K562 (cell line): ENCODE results near the gene SLC25A18. TPM values are rescaled to one million over a fixed set of nuclear protein-coding genes. Genes with fewer than 3 reads are reported as not detected.
A peak's percentile ranks its signal among the peaks of the same experiment; 100 is the strongest.

Source experiments
- ARID1B ChIP-seq: fragments of 450-650 bp; IDR thresholded peaks from 2 replicates; pipeline ENCODE4 v1.6.1; 2016; ENCODE audit warnings: antibody characterized with exemption, mild to moderate bottlenecking, inconsistent platforms
- CBFA2T3 ChIP-seq: fragments of 450-650 bp; IDR thresholded peaks from 2 replicates; pipeline ENCODE4 v1.6.1; 2017
- EWSR1 ChIP-seq: fragments of 450-650 bp; IDR thresholded peaks from 2 replicates; pipeline ENCODE4 v1.6.1; 2018; ENCODE audit warnings: borderline replicate concordance, mild to moderate bottlenecking, low read depth, moderate library complexity; ENCODE audit not compliant: partially characterized antibody
- FIP1L1 ChIP-seq: fragments of 200-400 bp; formaldehyde crosslinking; IDR thresholded peaks from 2 replicates; pipeline ENCODE4 v1.6.1; 2018; ENCODE audit warnings: mild to moderate bottlenecking, low read depth, low read length; ENCODE audit not compliant: poor library complexity, severe bottlenecking
- HNRNPLL ChIP-seq: fragments of 200-400 bp; formaldehyde crosslinking; IDR thresholded peaks from 2 replicates; pipeline ENCODE4 v1.6.1; 2017; ENCODE audit warnings: low read length, low read depth, mild to moderate bottlenecking; ENCODE audit not compliant: poor library complexity, severe bottlenecking
- MAX ChIP-seq: sonication (generic); formaldehyde crosslinking; IDR thresholded peaks from 2 replicates; pipeline ENCODE4 v1.9.0; 2022; ENCODE audit warnings: mild to moderate bottlenecking, missing genetic modification reagents
- MGA ChIP-seq: fragments of 450-650 bp; IDR thresholded peaks from 2 replicates; pipeline ENCODE4 v1.6.1; 2016; ENCODE audit warnings: mild to moderate bottlenecking, moderate library complexity
- MTA3 ChIP-seq: fragments of 450-650 bp; formaldehyde crosslinking; IDR thresholded peaks from 2 replicates; pipeline ENCODE4 v1.6.1; 2017; ENCODE audit warnings: mild to moderate bottlenecking, borderline replicate concordance
- MXI1 ChIP-seq: IDR thresholded peaks from 2 replicates; pipeline ENCODE4 v1.6.1; 2011; ENCODE audit warnings: low read depth, mild to moderate bottlenecking, improper control_type of control experiment, low read length
- NR4A1 ChIP-seq, 2 experiments: fragments of 250-450 bp in 1 of 2; fragments of 450-650 bp in 1 of 2; sonication (Bioruptor Pico) in 1 of 2; IDR thresholded peaks; 2 replicates each; pipeline versions ENCODE4 v1.4.0 to v1.6.1; 2016 to 2020; ENCODE audit warnings: mild to moderate bottlenecking in 2 of 2, missing compliant biosample characterization in 1 of 2, missing genetic modification characterization in 1 of 2, moderate library complexity in 1 of 2
- SAFB ChIP-seq: fragments of 200-400 bp; formaldehyde crosslinking; IDR thresholded peaks from 2 replicates; pipeline ENCODE4 v1.6.1; 2017; ENCODE audit warnings: low read depth, low read length, borderline replicate concordance
- ZBTB1 ChIP-seq: sonication (generic); formaldehyde crosslinking; IDR thresholded peaks from 2 replicates; pipeline ENCODE4 v1.8.1; 2023; ENCODE audit warnings: missing genetic modification reagents, low read depth, mild to moderate bottlenecking, borderline replicate concordance
- ZC3H8 ChIP-seq: fragments of 450-650 bp; IDR thresholded peaks from 2 replicates; pipeline ENCODE4 v1.6.1; 2017
- ZNF224 ChIP-seq: sonication (generic); formaldehyde crosslinking; IDR thresholded peaks from 2 replicates; pipeline ENCODE4 v1.8.0; 2022; ENCODE audit warnings: mild to moderate bottlenecking, missing genetic modification reagents
- ZNF239 ChIP-seq: fragments of 250-450 bp; sonication (Bioruptor Pico); IDR thresholded peaks from 2 replicates; pipeline ENCODE4 v1.4.0; 2020; ENCODE audit warnings: mild to moderate bottlenecking
- ZNF324 ChIP-seq: fragments of 250-450 bp; sonication (Bioruptor Pico); IDR thresholded peaks from 2 replicates; pipeline ENCODE4 v1.4.0; 2020; ENCODE audit warnings: mild to moderate bottlenecking
- polyA plus RNA-seq, 8 experiments: library from polyadenylated mRNA; depleted of rRNA in 4 of 8; stranded (reverse) in 5 of 8; unstranded in 3 of 8; fragments of >200 nt; fragmentation: Nextera tagmentation in 2 of 8; fragmentation: Illumina TruSeq in 1 of 8; extraction: Ambion mirVana in 2 of 8; extraction: Trizol in 1 of 8; gene quantifications; 2 replicates each; pipeline versions ENCODE4 v1.2.1 to v1.2.3, GENCODE V29; 2011 to 2014; ENCODE audit warnings: inconsistent platforms in 1 of 8, missing spikeins in 1 of 8
- total RNA-seq, 7 experiments: library from RNA; depleted of rRNA in 6 of 7; stranded (reverse); fragments of >200 nt in 6 of 7; fragmentation: Illumina TruSeq in 2 of 7; extraction: Trizol in 2 of 7; gene quantifications; 2 replicates each; pipeline versions ENCODE4 v1.2.1 to v1.2.3, GENCODE V29; 2011 to 2021; ENCODE audit warnings: low replicate concordance in 1 of 7

Gene SLC25A18
- total and polyA plus RNA-seq, 9 of the 15 experiments (the other 6 are each of a cell fraction or from before 2014, with no cell fraction given): 0.04 TPM; not detected in 8

DNA sequence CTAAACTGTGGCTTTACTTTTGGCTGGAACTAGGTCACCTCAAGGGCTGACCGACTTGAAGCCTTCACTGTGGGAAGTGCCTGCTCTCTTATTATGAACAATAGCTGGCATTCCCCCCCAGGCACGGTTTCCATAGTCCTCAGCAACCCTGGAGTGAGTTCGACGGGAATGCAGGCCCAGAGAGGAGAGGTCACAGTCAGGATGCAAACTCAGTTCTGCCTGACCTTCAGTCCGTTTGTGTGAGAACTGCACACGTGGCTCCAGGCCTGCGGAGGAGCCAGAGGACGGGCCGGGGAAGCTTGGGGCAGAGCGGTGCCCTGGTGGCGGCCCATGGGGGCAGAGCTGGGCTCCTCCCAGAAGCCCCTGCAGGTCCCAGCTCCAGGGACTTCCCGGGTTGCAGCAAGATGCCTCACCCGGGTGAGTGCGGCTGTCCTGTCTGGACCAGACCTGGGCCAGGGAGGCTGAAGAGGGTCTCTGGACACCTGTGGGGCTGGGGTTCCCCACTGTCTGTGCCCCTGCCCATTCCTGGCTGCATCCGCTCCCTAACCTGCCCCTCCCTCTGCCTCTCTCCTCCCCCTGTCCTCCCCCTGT, 17.2 kb downstream of the SLC25A18 start (continued):
- TF ChIP-seq MGA (no peak), FIP1L1 (no peak), SAFB (no peak), MAX (CRISPR knock-in tag) (peak; percentile 48), ARID1B (no peak), ZBTB1 (CRISPR knock-in tag) (no peak), MTA3 (no peak), EWSR1 (no peak), ZC3H8 (no peak), NR4A1 (CRISPR knock-in tag; IDR thresholded peaks at IDR 0.05) (no peak), NR4A1 (tag; IDR thresholded peaks at IDR 0.05) (no peak), ZNF224 (CRISPR knock-in tag) (no peak), HNRNPLL (no peak), ZNF324 (CRISPR knock-in tag) (no peak), MXI1 (no peak), ZNF239 (CRISPR knock-in tag) (no peak), CBFA2T3 (no peak)
